Measurements from ENCODE around the gene TFF2.
A peak's percentile ranks its signal among the peaks of the same experiment; 100 is the strongest.

TFF2 gene

GRCh38 chr21:42349420-42350317 lies 1.1 kb downstream of the TFF2 start:
- no peaks in the 10 kb centered on the region for H3K36me3 Mint-ChIP-seq (ENCODE audit: low read depth)

DNA sequence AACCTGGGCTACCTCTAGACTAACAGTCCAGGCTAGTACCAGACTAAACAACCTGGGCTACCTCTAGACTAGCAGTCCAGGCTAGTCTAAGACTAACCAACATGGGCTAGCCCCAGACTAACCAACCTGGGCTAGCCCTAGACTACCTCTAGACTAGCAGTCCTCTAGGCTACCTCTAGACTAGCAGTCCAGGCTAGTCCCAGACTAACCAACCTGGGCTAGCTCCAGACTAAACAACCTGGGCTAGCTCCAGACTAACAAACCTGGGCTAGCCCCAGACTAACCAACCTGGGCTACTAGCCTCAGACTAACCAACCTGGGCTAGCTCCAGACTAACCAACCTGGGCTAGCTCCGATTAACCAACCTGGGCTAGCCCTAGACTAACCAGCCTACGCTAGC lies 2.0 kb downstream of the TFF2 start:
- H3K4me3 Mint-ChIP-seq: no peak overlapping the region
- H3K27ac Mint-ChIP-seq: no peak overlapping the region
- H3K9me3 Mint-ChIP-seq: no peaks in the 10 kb centered on the region
- peak; percentile 18 for DNase-seq
- H3K36me3 Mint-ChIP-seq (ENCODE audit: low read depth): no peaks in the 10 kb centered on the region
- no peaks in the 10 kb centered on the region for H3K4me1 Mint-ChIP-seq (ENCODE audit: low read depth)
- H3K27me3 Mint-ChIP-seq: no peaks in the 10 kb centered on the region

More at GRCh38 chr21:42349420-42350317, 1.1 kb downstream of the TFF2 start:
- no peak overlapping the region for H3K27ac Mint-ChIP-seq
- DNase-seq: no peak
- no peak overlapping the region for H3K4me3 Mint-ChIP-seq
- H3K9me3 Mint-ChIP-seq: no peaks in the 10 kb centered on the region
- H3K4me1 Mint-ChIP-seq (ENCODE audit: low read depth): no peaks in the 10 kb centered on the region
- no peaks in the 10 kb centered on the region for H3K27me3 Mint-ChIP-seq

GRCh38 chr21:42347601-42348327 lies 3.0 kb downstream of the TFF2 start:
- peak; percentile 16 for DNase-seq
- no peak overlapping the region for H3K27ac Mint-ChIP-seq
- no peaks in the 10 kb centered on the region for H3K4me1 Mint-ChIP-seq (ENCODE audit: low read depth)
- H3K9me3 Mint-ChIP-seq: no peaks in the 10 kb centered on the region
- no peaks in the 10 kb centered on the region for H3K36me3 Mint-ChIP-seq (ENCODE audit: low read depth)
- no peak overlapping the region for H3K4me3 Mint-ChIP-seq
- H3K27me3 Mint-ChIP-seq: no peaks in the 10 kb centered on the region

GRCh38 chr21:42346866-42347600 lies 3.8 kb downstream of the TFF2 start:
- Mint-ChIP-seq H3K4me3 (no peak overlapping the region), H3K4me1 (ENCODE audit: low read depth) (no peaks in the 10 kb centered on the region), H3K27me3 (no peaks in the 10 kb centered on the region), H3K27ac (no peak overlapping the region), H3K36me3 (ENCODE audit: low read depth) (no peaks in the 10 kb centered on the region), H3K9me3 (no peaks in the 10 kb centered on the region)
- DNase-seq: peak; percentile 15

DNA sequence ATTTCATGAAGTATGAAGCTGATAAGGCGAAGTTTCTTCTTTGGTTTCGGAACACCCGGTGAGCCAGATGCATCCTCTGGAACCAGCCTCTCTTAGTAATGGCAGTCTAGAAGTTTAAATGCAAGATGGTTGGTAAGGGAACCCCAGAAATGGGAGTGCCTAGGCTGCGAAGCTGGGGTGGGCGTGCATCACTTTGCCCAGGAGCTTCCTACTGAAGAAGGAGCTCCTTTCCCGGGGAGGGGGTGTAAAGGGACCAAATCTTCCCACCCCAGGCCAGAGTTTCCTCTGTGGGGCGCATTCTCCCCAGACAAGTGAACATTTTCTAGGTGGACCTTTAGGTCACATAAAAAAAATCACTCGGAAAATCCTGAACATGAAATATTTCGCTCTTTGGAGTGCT lies 4.4 kb downstream of the TFF2 start:
- Mint-ChIP-seq H3K27me3 (no peaks in the 10 kb centered on the region), H3K4me3 (no peak overlapping the region)

GRCh38 chr21:42344631-42345030 lies 6.2 kb downstream of the TFF2 start:
- no peak for DNase-seq
- no peak overlapping the region for H3K27ac Mint-ChIP-seq
- no peaks in the 10 kb centered on the region for H3K4me1 Mint-ChIP-seq (ENCODE audit: low read depth)
- no peaks in the 10 kb centered on the region for H3K9me3 Mint-ChIP-seq
- H3K4me3 Mint-ChIP-seq: no peak overlapping the region
- H3K36me3 Mint-ChIP-seq (ENCODE audit: low read depth): no peaks in the 10 kb centered on the region
- no peaks in the 10 kb centered on the region for H3K27me3 Mint-ChIP-seq

More for the DNA sequence above, 4.4 kb downstream of the TFF2 start:
- Mint-ChIP-seq H3K4me1 (ENCODE audit: low read depth) (no peaks in the 10 kb centered on the region), H3K27ac (no peak overlapping the region), H3K9me3 (no peaks in the 10 kb centered on the region), H3K36me3 (ENCODE audit: low read depth) (no peaks in the 10 kb centered on the region)
- no peak for DNase-seq

DNA sequence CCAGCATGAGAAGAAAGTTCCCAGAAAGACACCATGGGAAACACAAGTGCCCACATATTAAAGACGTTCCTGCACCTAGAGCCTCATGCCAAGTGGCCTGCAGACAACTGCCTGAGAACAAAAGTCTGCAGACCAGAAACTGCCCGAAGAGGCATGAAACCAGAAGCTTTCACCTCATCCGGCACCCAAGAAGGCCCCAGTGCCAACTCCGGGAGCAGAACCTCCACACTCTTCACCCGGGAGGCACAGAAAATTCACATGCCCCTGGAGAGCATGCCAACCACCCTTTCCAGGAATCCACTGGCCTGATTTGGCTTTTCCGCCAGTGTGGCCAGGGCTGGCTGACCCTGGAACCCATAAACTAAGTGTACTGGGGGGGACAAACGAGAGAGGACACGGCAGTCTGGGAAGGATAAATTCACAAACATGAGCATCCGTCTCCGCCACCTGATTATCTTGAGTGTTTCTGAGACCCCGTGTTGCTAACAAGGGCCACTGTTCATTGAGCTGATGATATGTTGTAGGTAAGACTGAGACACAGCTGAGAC lies 6.8 kb downstream of the TFF2 start:
- H3K27me3 Mint-ChIP-seq: no peaks in the 10 kb centered on the region
- no peak overlapping the region for H3K4me3 Mint-ChIP-seq
- peaks cover 2% of the 10 kb centered on the region for H3K4me1 Mint-ChIP-seq (ENCODE audit: low read depth)
- peak; percentile 23 for DNase-seq
- H3K9me3 Mint-ChIP-seq: no peaks in the 10 kb centered on the region
- no peak overlapping the region for H3K27ac Mint-ChIP-seq
- no peaks in the 10 kb centered on the region for H3K36me3 Mint-ChIP-seq (ENCODE audit: low read depth)

DNA sequence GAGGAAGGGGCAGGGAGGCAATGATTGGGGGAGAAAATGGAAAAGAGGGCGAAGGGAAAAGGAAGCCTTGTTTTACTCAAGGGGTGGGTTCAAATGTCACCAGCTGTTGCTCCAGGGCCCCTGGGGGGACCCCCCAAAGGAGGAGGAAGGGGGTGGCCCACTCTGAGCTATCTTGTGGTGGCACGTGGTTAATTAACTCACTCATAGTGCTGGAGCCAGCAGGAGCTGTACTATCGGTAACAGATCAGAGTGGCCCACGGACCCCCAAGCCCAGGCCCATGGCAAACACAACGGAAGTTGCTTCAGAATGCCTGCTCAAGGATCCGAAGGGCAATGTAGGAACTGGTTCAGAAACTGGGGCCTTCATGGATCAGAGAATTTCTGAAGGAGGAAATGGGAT lies 7.2 kb downstream of the TFF2 start:
- no peak overlapping the region for H3K4me3 Mint-ChIP-seq

DNA sequence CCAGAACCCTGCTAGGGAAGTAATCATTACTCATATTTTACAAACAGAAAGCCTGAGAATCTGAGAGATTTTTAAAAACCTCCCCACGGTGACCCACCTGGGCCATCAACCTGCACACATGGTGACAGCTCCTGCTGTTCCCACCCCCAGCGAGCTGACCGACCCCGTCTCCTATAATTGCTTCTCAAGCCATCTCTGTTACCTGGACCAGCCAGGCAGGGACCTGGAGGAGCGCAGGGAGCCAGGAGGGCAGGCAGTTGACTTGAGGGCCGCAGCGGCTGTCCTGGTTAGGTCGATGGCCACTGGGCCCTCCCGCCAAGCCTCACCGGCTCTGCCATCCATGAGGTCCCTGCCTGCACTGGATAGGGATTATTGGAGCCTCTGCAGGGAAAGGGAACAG lies 7.7 kb downstream of the TFF2 start:
- no peak for DNase-seq
- Mint-ChIP-seq H3K4me3 (no peak overlapping the region), H3K9me3 (no peaks in the 10 kb centered on the region), H3K4me1 (ENCODE audit: low read depth) (peaks cover 5% of the 10 kb centered on the region), H3K36me3 (ENCODE audit: low read depth) (no peaks in the 10 kb centered on the region), H3K27me3 (no peaks in the 10 kb centered on the region), H3K27ac (no peak overlapping the region)

More for the DNA sequence above, 7.2 kb downstream of the TFF2 start:
- Mint-ChIP-seq H3K9me3 (no peaks in the 10 kb centered on the region), H3K27me3 (no peaks in the 10 kb centered on the region), H3K36me3 (ENCODE audit: low read depth) (no peaks in the 10 kb centered on the region), H3K4me1 (ENCODE audit: low read depth) (peaks cover 2% of the 10 kb centered on the region), H3K27ac (no peak overlapping the region)
- DNase-seq: peak; percentile 18

GRCh38 chr21:42341776-42342542 lies 8.8 kb downstream of the TFF2 start:
- DNase-seq: no peak
- no peaks in the 10 kb centered on the region for H3K9me3 Mint-ChIP-seq
- H3K27me3 Mint-ChIP-seq: no peaks in the 10 kb centered on the region
- H3K4me3 Mint-ChIP-seq: no peak overlapping the region
- H3K4me1 Mint-ChIP-seq (ENCODE audit: low read depth): peaks cover 14% of the 10 kb centered on the region
- no peak overlapping the region for H3K27ac Mint-ChIP-seq
- H3K36me3 Mint-ChIP-seq (ENCODE audit: low read depth): no peaks in the 10 kb centered on the region

DNA sequence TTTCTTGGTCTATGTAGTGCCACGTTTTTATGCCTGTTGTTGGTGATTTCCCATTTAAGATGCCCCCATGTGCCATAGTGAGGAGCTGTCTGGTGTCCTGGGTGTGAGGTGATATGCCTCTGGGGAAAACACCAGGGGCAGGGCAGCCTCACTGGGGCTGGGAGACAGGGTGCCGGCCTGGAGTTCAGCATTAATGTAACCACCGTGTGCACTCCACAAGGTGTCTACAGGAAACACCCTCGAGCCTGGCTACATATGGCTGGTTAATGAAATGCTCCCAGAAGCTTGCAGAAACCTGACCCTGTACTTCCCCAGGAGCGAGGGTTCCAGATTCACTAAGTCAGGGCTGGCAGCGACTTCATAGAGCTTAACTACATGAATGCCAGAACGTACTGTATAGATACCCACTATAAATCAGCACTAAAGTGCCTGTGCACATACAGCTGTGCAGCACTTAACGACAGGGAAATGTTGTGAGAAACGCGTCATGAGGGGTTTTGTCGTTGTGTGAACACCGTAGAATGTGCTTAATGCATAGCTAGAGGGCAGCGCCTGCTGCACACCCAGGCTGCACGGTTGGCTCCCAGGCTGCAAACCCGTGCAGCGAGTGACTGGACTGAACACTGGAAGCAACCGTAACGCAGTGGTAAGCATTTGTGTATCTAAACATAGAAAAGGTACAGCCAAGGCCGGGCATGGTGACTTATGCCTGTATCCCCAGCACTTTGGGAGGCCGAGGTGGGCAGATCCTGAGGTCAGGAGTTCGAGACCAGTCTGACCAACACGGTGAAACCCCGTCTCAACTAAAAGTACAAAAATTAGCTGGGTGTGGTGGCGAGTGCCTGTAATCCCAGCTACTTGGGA lies 10.4 kb downstream of the TFF2 start:
- Mint-ChIP-seq H3K27me3 (no peaks in the 10 kb centered on the region), H3K36me3 (ENCODE audit: low read depth) (no peaks in the 10 kb centered on the region), H3K9me3 (no peaks in the 10 kb centered on the region), H3K27ac (no peak overlapping the region), H3K4me3 (no peak overlapping the region), H3K4me1 (ENCODE audit: low read depth) (peaks cover 14% of the 10 kb centered on the region)
- peak; percentile 17 for DNase-seq

DNA sequence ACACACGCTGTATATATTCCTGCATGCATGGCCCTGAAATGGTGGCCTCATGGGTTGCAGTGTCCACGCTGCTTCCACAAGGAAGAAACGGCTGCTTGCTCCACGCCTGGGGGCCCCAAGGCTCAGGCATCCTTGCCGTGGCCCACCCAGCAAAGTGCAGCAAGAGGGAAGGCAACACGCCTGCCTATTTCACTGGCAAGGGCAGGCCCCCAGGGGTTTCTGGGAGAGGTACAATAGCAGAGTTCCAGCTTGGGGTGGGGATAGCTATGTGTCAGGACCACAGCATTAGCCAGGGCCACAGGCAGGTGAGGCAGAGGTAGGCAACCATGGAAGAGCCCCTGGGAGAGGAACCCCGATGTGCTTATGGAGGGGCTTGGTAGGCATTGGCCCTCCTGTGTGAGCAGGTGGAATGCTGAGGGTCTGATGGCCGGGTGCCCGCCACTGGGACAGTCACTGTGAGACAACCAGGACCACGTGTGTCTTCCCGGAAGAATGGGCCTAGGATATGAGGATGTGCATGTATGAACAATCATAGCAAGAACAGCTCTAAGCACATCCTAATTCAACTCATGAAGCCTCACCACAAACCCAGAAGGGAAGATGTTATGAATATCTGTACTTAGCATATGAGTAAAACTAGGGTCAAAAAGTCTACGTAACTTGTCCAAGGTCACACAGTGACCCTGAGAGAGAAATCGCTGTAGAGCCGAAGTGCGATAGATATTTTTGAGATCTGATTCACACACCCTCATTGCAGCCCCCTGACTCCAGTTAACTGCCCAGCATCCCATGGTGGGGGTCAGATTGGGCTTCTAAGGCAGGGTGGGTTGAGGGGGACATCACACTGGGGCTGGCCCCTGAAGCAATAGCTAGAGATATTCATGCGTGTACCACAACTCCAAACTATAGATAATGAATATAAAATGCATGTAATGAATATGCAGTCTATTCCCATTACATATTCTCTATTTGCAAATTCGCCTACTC lies 11.8 kb downstream of the TFF2 start:
- peak; percentile 28 for DNase-seq
- no peaks in the 10 kb centered on the region for H3K27me3 Mint-ChIP-seq
- no peak overlapping the region for H3K27ac Mint-ChIP-seq
- no peaks in the 10 kb centered on the region for H3K36me3 Mint-ChIP-seq (ENCODE audit: low read depth)
- no peaks in the 10 kb centered on the region for H3K9me3 Mint-ChIP-seq
- peaks cover 14% of the 10 kb centered on the region for H3K4me1 Mint-ChIP-seq (ENCODE audit: low read depth)
- H3K4me3 Mint-ChIP-seq: no peak overlapping the region
